ENCODE measurements around the gene ANTXR1. TPM values are rescaled to one million over a fixed set of nuclear protein-coding genes. Genes with fewer than 3 reads are reported as not detected.

Gene ANTXR1
- total RNA-seq, 1 experiment from 2014 or later = 25.7 TPM

DNA sequence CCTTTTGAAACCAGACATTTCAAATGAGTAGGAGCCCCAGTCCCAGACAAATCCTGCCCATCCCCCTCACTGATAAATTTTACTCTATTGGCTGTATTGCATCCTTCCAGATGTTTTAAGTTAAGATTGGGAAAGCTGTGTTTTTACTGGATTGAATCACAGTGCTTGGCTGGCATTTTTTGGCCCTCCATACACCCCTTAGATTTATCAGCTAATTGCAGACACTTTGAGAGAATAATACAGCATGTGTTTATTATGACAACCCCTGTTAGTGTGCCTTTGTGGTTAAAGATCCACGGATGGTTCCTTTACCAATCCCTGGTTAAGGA, 74.9 kb downstream of the ANTXR1 start:
- DNase-seq (ENCODE audit: low read depth, low spot score) (no peak), ATAC-seq (no peak)
- H3K9ac ChIP-seq (ENCODE audit: low read length) = no peak overlapping the region
- H3K36me3 ChIP-seq (ENCODE audit: control insufficient read depth in 1 of 2, insufficient read depth in 2 of 2, low read length in 2 of 2) = no peaks in the 10 kb centered on the region
- TF ChIP-seq FOSL1 (IDR thresholded peaks at IDR 0.05; ENCODE audit: low read depth) = no peak
- TF ChIP-seq ZNF274 (IDR thresholded peaks at IDR 0.05; ENCODE audit: low read depth, low read length) = no peak
- TF ChIP-seq, protein P1, sequence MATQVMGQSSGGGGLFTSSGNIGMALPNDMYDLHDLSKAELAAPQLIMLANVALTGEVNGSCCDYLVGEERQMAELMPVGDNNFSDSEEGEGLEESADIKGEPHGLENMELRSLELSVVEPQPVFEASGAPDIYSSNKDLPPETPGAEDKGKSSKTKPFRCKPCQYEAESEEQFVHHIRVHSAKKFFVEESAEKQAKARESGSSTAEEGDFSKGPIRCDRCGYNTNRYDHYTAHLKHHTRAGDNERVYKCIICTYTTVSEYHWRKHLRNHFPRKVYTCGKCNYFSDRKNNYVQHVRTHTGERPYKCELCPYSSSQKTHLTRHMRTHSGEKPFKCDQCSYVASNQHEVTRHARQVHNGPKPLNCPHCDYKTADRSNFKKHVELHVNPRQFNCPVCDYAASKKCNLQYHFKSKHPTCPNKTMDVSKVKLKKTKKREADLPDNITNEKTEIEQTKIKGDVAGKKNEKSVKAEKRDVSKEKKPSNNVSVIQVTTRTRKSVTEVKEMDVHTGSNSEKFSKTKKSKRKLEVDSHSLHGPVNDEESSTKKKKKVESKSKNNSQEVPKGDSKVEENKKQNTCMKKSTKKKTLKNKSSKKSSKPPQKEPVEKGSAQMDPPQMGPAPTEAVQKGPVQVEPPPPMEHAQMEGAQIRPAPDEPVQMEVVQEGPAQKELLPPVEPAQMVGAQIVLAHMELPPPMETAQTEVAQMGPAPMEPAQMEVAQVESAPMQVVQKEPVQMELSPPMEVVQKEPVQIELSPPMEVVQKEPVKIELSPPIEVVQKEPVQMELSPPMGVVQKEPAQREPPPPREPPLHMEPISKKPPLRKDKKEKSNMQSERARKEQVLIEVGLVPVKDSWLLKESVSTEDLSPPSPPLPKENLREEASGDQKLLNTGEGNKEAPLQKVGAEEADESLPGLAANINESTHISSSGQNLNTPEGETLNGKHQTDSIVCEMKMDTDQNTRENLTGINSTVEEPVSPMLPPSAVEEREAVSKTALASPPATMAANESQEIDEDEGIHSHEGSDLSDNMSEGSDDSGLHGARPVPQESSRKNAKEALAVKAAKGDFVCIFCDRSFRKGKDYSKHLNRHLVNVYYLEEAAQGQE (IDR thresholded peaks at IDR 0.05; ENCODE audit: low read depth) = no peak
- TF ChIP-seq, protein P2, sequence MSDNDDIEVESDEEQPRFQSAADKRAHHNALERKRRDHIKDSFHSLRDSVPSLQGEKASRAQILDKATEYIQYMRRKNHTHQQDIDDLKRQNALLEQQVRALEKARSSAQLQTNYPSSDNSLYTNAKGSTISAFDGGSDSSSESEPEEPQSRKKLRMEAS (IDR thresholded peaks at IDR 0.05) = no peak
- TF ChIP-seq TCF7L2 (IDR thresholded peaks at IDR 0.05; ENCODE audit: borderline replicate concordance, extremely low read depth, insufficient read depth, insufficient read length) = no peak
- TF ChIP-seq SRF (IDR thresholded peaks at IDR 0.05; ENCODE audit: low read depth) = no peak
- no peak for TF ChIP-seq ELF1 (IDR thresholded peaks at IDR 0.05; ENCODE audit: borderline replicate concordance, low read depth)
- no peak for TF ChIP-seq JUND (IDR thresholded peaks at IDR 0.05)
- TF ChIP-seq POLR2A (IDR thresholded peaks at IDR 0.05; ENCODE audit: borderline replicate concordance, extremely low read depth, insufficient read depth, insufficient read length) = no peak
- CTCF ChIA-PET = no interaction called here
- H2AFZ ChIP-seq (ENCODE audit: low read depth, low read length, poor library complexity, severe bottlenecking) = no peak overlapping the region
- intact Hi-C loops (cut with micrococcal nuclease) = no loop called here
- H3K4me2 ChIP-seq (ENCODE audit: low read length) = no peak overlapping the region
- no peaks in the 10 kb centered on the region for H3K27me3 ChIP-seq (ENCODE audit: insufficient read depth, low read length)
- RAD21 ChIA-PET (ENCODE audit: low non-redundant PET in 1 of 2, low total read pairs in 2 of 2, uncharacterized antibody in 2 of 2, unreplicated experiment in 2 of 2) = no interaction called here
- H3K4me3 ChIP-seq (replicated peaks in 1 of 2; ENCODE audit: low read depth in 1 of 2, low read length in 2 of 2) = no peak overlapping the region
- no peaks in the 10 kb centered on the region for H3K4me1 ChIP-seq (ENCODE audit: control insufficient read depth in 1 of 2, insufficient read depth in 2 of 2, low read length in 2 of 2)
- no peaks in the 10 kb centered on the region for H4K20me1 ChIP-seq (ENCODE audit: insufficient read depth)
- POLR2A ChIA-PET = no interaction called here
- H3K79me2 ChIP-seq (ENCODE audit: insufficient read depth, low read length) = no peaks in the 10 kb centered on the region
- no peaks in the 10 kb centered on the region for H3K9me2 ChIP-seq (ENCODE audit: insufficient read depth)
- H3K27ac ChIP-seq (ENCODE audit: low read depth, low read length) = no peak overlapping the region
- H3K9me3 ChIP-seq (ENCODE audit: control insufficient read depth in 1 of 2, insufficient read depth in 1 of 2, low read depth in 1 of 2, low read length in 2 of 2) = no peaks in the 10 kb centered on the region
- BruUV-seq (replicated peaks) = no TSS peak

Measured in HCT116 (cell line).